HepG2 (cell line): ENCODE results near the gene ZNF865. TPM values are rescaled to one million over a fixed set of nuclear protein-coding genes. Genes with fewer than 3 reads are reported as not detected.

Source experiments
- ATAC-seq: fragments of 200-7000 bp; cut with Tn5 transposase; 3 replicates; pipeline ENCODE4 v1.9.1; 2020; ENCODE audit warnings: mild to moderate bottlenecking, moderate library complexity
- BruUV-seq: library from RNA; stranded (reverse); fragments of 400-500 nt; replicated peaks from 2 replicates; lab custom pipeline; 2021; lab: Mats Ljungman, UMichigan
- CTCF ChIA-PET: fragments of 300-600 bp; formaldehyde crosslinking; extraction: SDS; loops from one replicate; lab custom pipeline; 2021; ENCODE audit warnings: low total read pairs, inconsistent platforms, low intra/inter-chr PET ratio; lab: Yijun Ruan, JAX
- POLR2A ChIA-PET: fragments of 350-600 bp; sonication (Branson Sonifier 250); formaldehyde crosslinking; loops from one replicate; lab custom pipeline; 2020; ENCODE audit warnings: antibody characterized with exemption, inconsistent platforms; lab: Yijun Ruan, JAX
- DNase-seq: peaks from one replicate; pipeline ENCODE4 v3.0.0-alpha.2; 2015; ENCODE audit warnings: low spot score
- FAIRE-seq: peaks from 3 replicates; lab custom pipeline; 2011; peaks lifted over from hg19 to GRCh38; lab: Jason Lieb, UNC
- H2AFZ ChIP-seq: one replicate; pipeline ENCODE4 v1.6.1; 2011; ENCODE audit warnings: low read length, inconsistent platforms
- H3K27ac ChIP-seq: fragments of 300-600 bp; 3 replicates; pipeline ENCODE4 v1.8.0; 2011; ENCODE audit warnings: mixed run types, mild to moderate bottlenecking, mixed read lengths, low read length, inconsistent platforms; ENCODE audit not compliant: insufficient read depth; ENCODE audit errors: extremely low read length
- H3K27me3 ChIP-seq, 2 experiments: fragments of 200-600 bp in 1 of 2; 2 replicates in 1 of 2; 3 replicates in 1 of 2; pipeline versions ENCODE4 v1.6.0 to v1.8.0; 2011; ENCODE audit warnings: low read length in 2 of 2, mild to moderate bottlenecking in 2 of 2, moderate library complexity in 2 of 2, inconsistent platforms in 1 of 2; ENCODE audit not compliant: insufficient read depth in 2 of 2, control insufficient read depth in 1 of 2
- H3K36me3 ChIP-seq, 2 experiments: fragments of 200-600 bp in 1 of 2; replicated peaks in 1 of 2; 2 replicates in 1 of 2; 3 replicates in 1 of 2; pipeline versions ENCODE4 v1.5.1 to v1.8.0; 2011; ENCODE audit warnings: low read length in 2 of 2, inconsistent platforms in 1 of 2; ENCODE audit not compliant: insufficient read depth in 2 of 2, control insufficient read depth in 1 of 2
- H3K4me1 ChIP-seq: 2 replicates; pipeline ENCODE4 v1.5.1; 2012; ENCODE audit warnings: low read length, inconsistent platforms; ENCODE audit not compliant: insufficient read depth
- H3K4me2 ChIP-seq: 2 replicates; pipeline ENCODE4 v1.6.0; 2011; ENCODE audit warnings: low read depth, low read length, inconsistent platforms
- H3K4me3 ChIP-seq, 3 experiments: fragments of 200-600 bp in 1 of 3; sonication (generic), shearing (Covaris generic) in 1 of 3; replicated peaks in 1 of 3; 2 replicates each; pipeline ENCODE4 v1.5.1; 2011 to 2016; ENCODE audit warnings: low read length in 3 of 3, inconsistent platforms in 2 of 3, low read depth in 2 of 3, mild to moderate bottlenecking in 2 of 3, control low read depth in 1 of 3, mixed read lengths in 1 of 3; ENCODE audit not compliant: insufficient read depth in 1 of 3
- H3K79me2 ChIP-seq: one replicate; pipeline ENCODE4 v1.6.1; 2011; ENCODE audit warnings: low read length, inconsistent platforms; ENCODE audit not compliant: insufficient read depth
- H3K9ac ChIP-seq: 2 replicates; pipeline ENCODE4 v1.6.0; 2011; ENCODE audit warnings: mild to moderate bottlenecking, low read depth, low read length, inconsistent platforms; ENCODE audit not compliant: insufficient read depth
- H3K9me3 ChIP-seq: 2 replicates; pipeline ENCODE4 v1.5.1; 2012; ENCODE audit warnings: mild to moderate bottlenecking, low read length
- H4K20me1 ChIP-seq: 2 replicates; pipeline ENCODE4 v1.6.0; 2011; ENCODE audit warnings: inconsistent platforms, mild to moderate bottlenecking, low read length, moderate library complexity; ENCODE audit not compliant: insufficient read depth
- ISX ChIP-seq: sonication (generic); formaldehyde crosslinking; conservative IDR thresholded peaks from 2 replicates; pipeline ENCODE4 v1.5.0; 2020; ENCODE audit warnings: missing genetic modification reagents
- JUND ChIP-seq: sonication (generic); formaldehyde crosslinking; IDR thresholded peaks from 2 replicates; pipeline ENCODE4 v1.8.0; 2022; ENCODE audit warnings: mild to moderate bottlenecking, missing genetic modification reagents
- TAF1 ChIP-seq: sonication (generic); formaldehyde crosslinking; IDR thresholded peaks from 2 replicates; pipeline ENCODE4 v1.4.0; 2020; ENCODE audit warnings: missing genetic modification reagents
- ZC3H13 ChIP-seq: sonication (generic); formaldehyde crosslinking; IDR thresholded peaks from 2 replicates; pipeline ENCODE4 v1.8.1; 2023; ENCODE audit warnings: mild to moderate bottlenecking, missing genetic modification reagents, moderate library complexity
- ZNF367 ChIP-seq: sonication (generic); formaldehyde crosslinking; IDR thresholded peaks from 2 replicates; pipeline ENCODE4 v1.4.0; 2020; ENCODE audit warnings: missing genetic modification reagents, borderline replicate concordance
- ZNF614 ChIP-seq: IDR thresholded peaks from 2 replicates; pipeline ENCODE4 v1.6.1; 2018; ENCODE audit warnings: missing biosample characterization, missing genetic modification reagents, inconsistent platforms, borderline replicate concordance
- ZNF629 ChIP-seq: sonication (generic); formaldehyde crosslinking; conservative IDR thresholded peaks from 2 replicates; pipeline ENCODE4 v1.5.0; 2020; ENCODE audit warnings: missing genetic modification reagents
- ZNF674 ChIP-seq: sonication (generic); formaldehyde crosslinking; IDR thresholded peaks from 2 replicates; pipeline ENCODE4 v1.5.0; 2020; ENCODE audit warnings: low read depth, mild to moderate bottlenecking, missing genetic modification reagents
- WGBS: methylation state at CpG from one replicate; pipeline ENCODE4 v1.1.6; 2017; ENCODE audit warnings: low lambda C conversion rate; 5-methylcytosine and 5-hydroxymethylcytosine counted together
- in situ Hi-C: cut with HindIII; loops from 2 replicates; pipeline ENCODE4 v1.10.0; 2017; ENCODE audit warnings: low pct_unique_long_range_greater_than_20kb; ENCODE audit not compliant: extremely low pct_ligation_motif_present
- intact Hi-C: fragments of 100-400 bp; cut with micrococcal nuclease; formaldehyde crosslinking; loops from one replicate; pipeline ENCODE4 v1.10.0; 2022; ENCODE audit not compliant: unreplicated experiment
- polyA plus RNA-seq, 8 experiments: library from polyadenylated mRNA; depleted of rRNA in 3 of 8; stranded (reverse) in 7 of 8; unstranded in 1 of 8; fragments of >200 nt; fragmentation: Illumina TruSeq in 4 of 8; extraction: Trizol in 4 of 8; gene quantifications; 2 replicates each; pipeline versions ENCODE4 v1.2.1 to v1.2.3, GENCODE V29; 2011 to 2016; ENCODE audit warnings: low read depth in 4 of 8, missing spikeins in 1 of 8, mixed read lengths in 1 of 8; ENCODE audit not compliant: insufficient read depth in 1 of 8
- total RNA-seq, 5 experiments: library from RNA; depleted of rRNA; stranded (reverse); fragments of >200 nt; fragmentation: Illumina TruSeq; extraction: Trizol; gene quantifications; 2 replicates each; pipeline ENCODE4 v1.2.3, GENCODE V29; 2016; ENCODE audit warnings: low read depth in 1 of 5

Gene ZNF865
- total and polyA plus RNA-seq, 2 of the 13 experiments (the other 11 are each of a cell fraction or from before 2014, with no cell fraction given) = 0.93 to 1.0 TPM

DNA sequence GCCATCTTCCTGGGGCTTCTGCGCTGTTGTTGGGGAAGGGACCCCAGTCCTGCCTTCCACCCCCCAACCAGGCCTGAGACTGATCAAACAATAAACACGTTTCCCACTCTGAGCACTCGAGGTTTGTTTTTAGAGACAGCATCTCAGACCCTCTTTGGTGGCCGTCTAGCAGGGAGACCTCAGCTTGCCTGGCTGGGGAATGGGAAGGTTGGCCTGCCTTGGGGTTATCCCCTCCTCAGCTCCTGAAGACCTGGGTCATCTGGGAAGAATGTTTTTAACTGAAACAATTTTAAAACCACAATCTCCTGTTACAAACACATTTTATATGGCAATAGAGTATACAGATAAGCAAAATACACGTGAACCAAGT, 40.0 kb downstream of the ZNF865 start:
- intact Hi-C loops = no loop called here
- in situ Hi-C loops = no loop called here
- ChIA-PET CTCF (interaction anchor here (1.1 kb wide), 1 partner anchor 8 kb away, joined by 3 read pairs; no protein-coding TSS in a partner anchor), POLR2A (interaction anchor here (2.4 kb wide), 1 partner anchor 9 kb away, joined by 10 read pairs; the partner anchor contains the start of gene U2AF2)
- no peaks in the 10 kb centered on the region for H3K9me3 ChIP-seq
- no peak for DNase-seq
- TF ChIP-seq ZNF674 (CRISPR knock-in tag) (no peak), ZC3H13 (CRISPR knock-in tag) (peak; percentile 70; the same call in 1 of the 2 replicates), ZNF367 (CRISPR knock-in tag) (no peak), ZNF614 (no peak), ISX (CRISPR knock-in tag) (no peak), TAF1 (CRISPR knock-in tag) (no peak), JUND (CRISPR knock-in tag) (no peak), ZNF629 (CRISPR knock-in tag) (peak; percentile 84)
- peak overlapping the region in 2 of 3 experiments; percentile 92; a peak in 2 of 6 replicates for H3K4me3 ChIP-seq
- no peak for FAIRE-seq
- no peak for ATAC-seq
- peak overlapping the region; percentile 44; the same call in 1 of the 2 replicates for H3K9ac ChIP-seq
- peaks cover 41% of the 10 kb centered on the region for H3K79me2 ChIP-seq
- H4K20me1 ChIP-seq = no peaks in the 10 kb centered on the region
- no peak overlapping the region for H3K27ac ChIP-seq
- 89% methylated on average over 5 of the region's 5 CpGs for WGBS
- no peaks in the 10 kb centered on the region; a peak in 1 of 5 replicates for H3K27me3 ChIP-seq
- no TSS peak for BruUV-seq
- peaks cover 52% of the 10 kb centered on the region for H3K4me1 ChIP-seq
- H2AFZ ChIP-seq = no peak overlapping the region
- peak overlapping the region; percentile 84; the same call in 1 of the 2 replicates for H3K4me2 ChIP-seq
- peaks cover 0 to 10% of the 10 kb centered on the region in 2 experiments; a peak in 2 of 5 replicates for H3K36me3 ChIP-seq
